Osteocyte (in vitro differentiated cells): ENCODE results near the gene ARHGAP11A. TPM values are rescaled to one million over a fixed set of nuclear protein-coding genes. Genes with fewer than 3 reads are reported as not detected.

Source experiments
- DNase-seq: peaks from one replicate; pipeline ENCODE4 v3.0.0; 2021; ENCODE audit warnings: mixed read lengths; ENCODE audit not compliant: unreplicated experiment; ENCODE audit errors: extremely low spot score
- H3K27ac Mint-ChIP-seq: one replicate; pipeline ENCODE4 v1.8.0; 2021; ENCODE audit warnings: mild to moderate bottlenecking, mixed read lengths; ENCODE audit not compliant: unreplicated experiment
- H3K27me3 Mint-ChIP-seq: one replicate; pipeline ENCODE4 v1.8.0; 2021; ENCODE audit warnings: mixed read lengths; ENCODE audit not compliant: unreplicated experiment
- H3K36me3 Mint-ChIP-seq: one replicate; pipeline ENCODE4 v1.8.0; 2021; ENCODE audit warnings: mixed read lengths; ENCODE audit not compliant: unreplicated experiment
- H3K4me1 Mint-ChIP-seq: one replicate; pipeline ENCODE4 v1.8.0; 2021; ENCODE audit warnings: mixed read lengths; ENCODE audit not compliant: unreplicated experiment
- H3K4me3 Mint-ChIP-seq: one replicate; pipeline ENCODE4 v1.8.0; 2021; ENCODE audit warnings: mild to moderate bottlenecking, moderate library complexity, mixed read lengths; ENCODE audit not compliant: unreplicated experiment
- H3K9me3 Mint-ChIP-seq: one replicate; pipeline ENCODE4 v1.8.0; 2021; ENCODE audit warnings: mixed read lengths; ENCODE audit not compliant: unreplicated experiment
- CTCF ChIP-seq: fragments of 200-600 bp; sonication (generic); IDR thresholded peaks from 2 replicates; pipeline ENCODE4 v1.5.0; 2021; ENCODE audit warnings: antibody characterized with exemption, mild to moderate bottlenecking, moderate library complexity
- total RNA-seq: library from RNA; stranded (reverse); gene quantifications from 2 replicates; pipeline ENCODE4 v1.2.1, GENCODE V29; 2021

Gene ARHGAP11A
- total RNA-seq, 1 donor from 2014 or later: 17.6 TPM

GRCh38 chr15:32677238-32677750 lies 62.0 kb downstream of the ARHGAP11A start:
- H3K27me3 Mint-ChIP-seq: no peaks in the 10 kb centered on the region
- DNase-seq: no peak

GRCh38 chr15:32679298-32679690 lies 64.0 kb downstream of the ARHGAP11A start:
- Mint-ChIP-seq H3K4me3 (no peak overlapping the region), H3K9me3 (no peaks in the 10 kb centered on the region), H3K36me3 (no peaks in the 10 kb centered on the region), H3K27ac (no peak overlapping the region), H3K4me1 (peaks cover 34% of the 10 kb centered on the region), H3K27me3 (no peaks in the 10 kb centered on the region)
- no peak for TF ChIP-seq CTCF
- DNase-seq: no peak

More at GRCh38 chr15:32677238-32677750, 62.0 kb downstream of the ARHGAP11A start:
- Mint-ChIP-seq H3K36me3 (no peaks in the 10 kb centered on the region), H3K4me3 (peak overlapping the region; percentile 33), H3K27ac (peak overlapping the region; percentile 77), H3K4me1 (peaks cover 17% of the 10 kb centered on the region), H3K9me3 (no peaks in the 10 kb centered on the region)
- no peak for TF ChIP-seq CTCF

- H3K27me3 Mint-ChIP-seq: no peaks in the 10 kb centered on the region
- DNase-seq: no peak
- H3K36me3 Mint-ChIP-seq: no peaks in the 10 kb centered on the region
- peaks cover 29% of the 10 kb centered on the region for H3K4me1 Mint-ChIP-seq
- no peaks in the 10 kb centered on the region for H3K9me3 Mint-ChIP-seq
- no peak overlapping the region for H3K4me3 Mint-ChIP-seq
- H3K27ac Mint-ChIP-seq: peak overlapping the region; percentile 27
- no peak for TF ChIP-seq CTCF
These were observed 67.3 kb downstream of the ARHGAP11A start for GRCh38 chr15:32682569-32682968.

- no peak overlapping the region for H3K4me3 Mint-ChIP-seq
- H3K9me3 Mint-ChIP-seq: no peaks in the 10 kb centered on the region
- no peaks in the 10 kb centered on the region for H3K27me3 Mint-ChIP-seq
- DNase-seq: no peak
- H3K27ac Mint-ChIP-seq: peak overlapping the region; percentile 27
- no peaks in the 10 kb centered on the region for H3K36me3 Mint-ChIP-seq
- no peak for TF ChIP-seq CTCF
- peaks cover 24% of the 10 kb centered on the region for H3K4me1 Mint-ChIP-seq
These were observed 67.8 kb downstream of the ARHGAP11A start for GRCh38 chr15:32682977-32683630.

GRCh38 chr15:32683906-32684584 lies 68.7 kb downstream of the ARHGAP11A start:
- Mint-ChIP-seq H3K27me3 (no peaks in the 10 kb centered on the region), H3K36me3 (no peaks in the 10 kb centered on the region), H3K4me1 (peaks cover 25% of the 10 kb centered on the region), H3K9me3 (no peaks in the 10 kb centered on the region), H3K4me3 (no peak overlapping the region), H3K27ac (no peak overlapping the region)
- no peak for TF ChIP-seq CTCF
- no peak for DNase-seq
